Lung (tissue), 12 donors: ENCODE measurements around the gene OR2G2. TPM values are rescaled to one million over a fixed set of nuclear protein-coding genes. Genes with fewer than 3 reads are reported as not detected.

Source experiments
- ATAC-seq: fragments of 200-7000 bp; cut with Tn5 transposase; one replicate; pipeline ENCODE4 v1.9.1; 2020; ENCODE audit warnings: moderate number of reproducible peaks; ENCODE audit not compliant: insufficient read depth, low FRiP score
- DNase-seq, 3 donors: peaks; one replicate each; pipeline ENCODE4 v3.0.0-alpha.2; 2013 to 2017
- H3K27ac ChIP-seq, 2 donors: one replicate each; pipeline ENCODE4 v1.5.1; 2013; ENCODE audit warnings: mild to moderate bottlenecking in 2 of 2, moderate library complexity in 2 of 2, control low read depth in 1 of 2, inconsistent platforms in 1 of 2, low read depth in 1 of 2, low read length in 1 of 2
- H3K27me3 ChIP-seq, 3 donors: one replicate each; pipeline ENCODE4 v1.5.1; 2013; ENCODE audit warnings: low read length in 2 of 3; ENCODE audit not compliant: control insufficient read depth in 3 of 3, insufficient read depth in 3 of 3
- H3K36me3 ChIP-seq, 4 donors: one replicate each; pipeline ENCODE4 v1.5.1; 2013; ENCODE audit warnings: low read length in 4 of 4, mild to moderate bottlenecking in 1 of 4, moderate library complexity in 1 of 4; ENCODE audit not compliant: control insufficient read depth in 4 of 4, insufficient read depth in 4 of 4
- H3K4me1 ChIP-seq, 5 donors: one replicate each; pipeline ENCODE4 v1.5.1; 2013; ENCODE audit warnings: low read length in 5 of 5, mild to moderate bottlenecking in 2 of 5, moderate library complexity in 1 of 5; ENCODE audit not compliant: control insufficient read depth in 5 of 5, insufficient read depth in 5 of 5
- H3K4me3 ChIP-seq: one replicate; pipeline ENCODE4 v1.5.1; 2013; ENCODE audit warnings: mild to moderate bottlenecking, control low read depth, moderate library complexity
- H3K9ac ChIP-seq, 2 donors: one replicate each; pipeline ENCODE4 v1.5.1; 2013; ENCODE audit warnings: low read length in 2 of 2, control low read depth in 1 of 2; ENCODE audit not compliant: insufficient read depth in 1 of 2
- H3K9me3 ChIP-seq, 4 donors: one replicate each; pipeline ENCODE4 v1.5.1; 2013; ENCODE audit warnings: low read length in 3 of 4, mild to moderate bottlenecking in 1 of 4, moderate library complexity in 1 of 4; ENCODE audit not compliant: control insufficient read depth in 4 of 4, insufficient read depth in 3 of 4
- WGBS, 2 donors: extraction: QIAGEN DNeasy Blood & Tissue Kit; methylation state at CpG; one replicate each; pipeline ENCODE4 v1.1.7; 2013; 5-methylcytosine and 5-hydroxymethylcytosine counted together
- polyA plus RNA-seq, 2 donors: library from polyadenylated mRNA; stranded (reverse); fragments of 200-250 nt; gene quantifications; one replicate each; pipeline ENCODE4 v1.2.1, GENCODE V29; 2013
- total RNA-seq, 2 donors: library from RNA; depleted of rRNA in 1 of 2; stranded (reverse); fragments of >200 nt in 1 of 2; gene quantifications; one replicate each; pipeline ENCODE4 v1.2.1, GENCODE V29; 2014 to 2021
- TF ChIP-seq, protein P1 (sequence below): IDR thresholded peaks from 2 replicates; pipeline ENCODE4 v1.5.1; 2012; ENCODE audit warnings: mild to moderate bottlenecking; ENCODE audit errors: control extremely low read depth, extremely low read depth
- donor health status: control.
- donor health status: control.
- donor health status: Bipolar disorder and iron deficiency.
- donor health status: healthy.
- donor health status: DM: yes; HTN: yes; CAD: no.

The OR2G2 gene
- total and polyA plus RNA-seq, 4 donors = not detected

DNA sequence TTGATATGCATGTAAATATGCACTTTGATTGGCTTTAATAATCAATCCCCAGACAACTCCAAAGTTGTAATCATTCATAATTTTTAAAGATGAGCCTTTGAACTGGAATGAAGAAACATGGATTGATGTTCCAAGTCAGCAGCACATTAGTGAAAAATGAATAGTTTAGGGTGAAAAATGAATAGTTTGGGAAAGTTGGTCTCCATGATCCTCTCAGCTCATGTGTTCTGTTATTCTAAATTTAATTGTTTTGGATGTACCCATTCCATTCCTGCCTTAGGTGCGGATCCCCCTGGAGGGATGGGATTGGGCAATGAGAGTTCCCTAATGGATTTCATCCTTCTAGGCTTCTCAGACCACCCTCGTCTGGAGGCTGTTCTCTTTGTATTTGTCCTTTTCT is 17.1 kb downstream of the OR2G2 start, which contains the start of gene OR2G3:
Gene OR2G3 (plus strand): TSS at position 301 of the 400 bp plus-strand sequence. CDS start 0 bp downstream, at position 301.
- no peak within 1 kb of the TSS for H3K27ac ChIP-seq
- H3K27me3 ChIP-seq = no peaks in the 10 kb centered on the region
- no peaks in the 10 kb centered on the region for H3K36me3 ChIP-seq
- no peaks in the 10 kb centered on the region for H3K4me1 ChIP-seq
- WGBS, 2 donors = 78 to 81% methylated on average over 2 of the region's 2 CpGs
- TF ChIP-seq, protein P1, sequence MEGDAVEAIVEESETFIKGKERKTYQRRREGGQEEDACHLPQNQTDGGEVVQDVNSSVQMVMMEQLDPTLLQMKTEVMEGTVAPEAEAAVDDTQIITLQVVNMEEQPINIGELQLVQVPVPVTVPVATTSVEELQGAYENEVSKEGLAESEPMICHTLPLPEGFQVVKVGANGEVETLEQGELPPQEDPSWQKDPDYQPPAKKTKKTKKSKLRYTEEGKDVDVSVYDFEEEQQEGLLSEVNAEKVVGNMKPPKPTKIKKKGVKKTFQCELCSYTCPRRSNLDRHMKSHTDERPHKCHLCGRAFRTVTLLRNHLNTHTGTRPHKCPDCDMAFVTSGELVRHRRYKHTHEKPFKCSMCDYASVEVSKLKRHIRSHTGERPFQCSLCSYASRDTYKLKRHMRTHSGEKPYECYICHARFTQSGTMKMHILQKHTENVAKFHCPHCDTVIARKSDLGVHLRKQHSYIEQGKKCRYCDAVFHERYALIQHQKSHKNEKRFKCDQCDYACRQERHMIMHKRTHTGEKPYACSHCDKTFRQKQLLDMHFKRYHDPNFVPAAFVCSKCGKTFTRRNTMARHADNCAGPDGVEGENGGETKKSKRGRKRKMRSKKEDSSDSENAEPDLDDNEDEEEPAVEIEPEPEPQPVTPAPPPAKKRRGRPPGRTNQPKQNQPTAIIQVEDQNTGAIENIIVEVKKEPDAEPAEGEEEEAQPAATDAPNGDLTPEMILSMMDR = no peak
- peaks cover 0 to 6% (median 0%) of the 10 kb centered on the region in 4 donors for H3K9me3 ChIP-seq
- ATAC-seq = no peak
- DNase-seq = no peak
- H3K9ac ChIP-seq = no peak within 1 kb of the TSS
- no peak within 1 kb of the TSS for H3K4me3 ChIP-seq

DNA sequence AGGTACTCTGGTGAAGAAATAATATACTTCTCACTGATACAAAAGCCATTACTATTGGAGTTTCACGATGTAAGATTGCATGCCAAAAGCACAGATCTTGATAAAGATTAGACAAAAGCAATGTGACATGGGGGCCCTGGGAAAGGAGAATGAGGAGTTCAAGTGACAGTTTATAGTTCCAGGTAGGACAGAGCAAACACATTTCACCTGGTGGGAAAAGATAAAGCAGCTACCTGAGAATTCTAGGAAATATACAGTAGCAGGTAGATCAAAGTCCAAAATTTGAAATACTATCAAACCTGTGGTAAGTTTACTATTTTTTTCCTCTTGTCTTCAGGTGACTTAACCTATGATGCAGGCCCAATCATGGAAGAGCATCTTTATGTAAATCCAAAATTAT is 25.2 kb downstream of the OR2G2 start:
- WGBS, 2 donors = 72 to 74% methylated on average over 1 of the region's 1 CpG
- H3K4me3 ChIP-seq = no peak overlapping the region
- no peaks in the 10 kb centered on the region for H3K4me1 ChIP-seq
- ATAC-seq (no peak), DNase-seq (no peak)
- TF ChIP-seq, protein P1 = no peak
- no peak overlapping the region for H3K9ac ChIP-seq
- peaks cover 0 to 2% (median 0%) of the 10 kb centered on the region in 4 donors for H3K9me3 ChIP-seq
- H3K27me3 ChIP-seq = no peaks in the 10 kb centered on the region
- no peak overlapping the region for H3K27ac ChIP-seq
- H3K36me3 ChIP-seq = no peaks in the 10 kb centered on the region

DNA sequence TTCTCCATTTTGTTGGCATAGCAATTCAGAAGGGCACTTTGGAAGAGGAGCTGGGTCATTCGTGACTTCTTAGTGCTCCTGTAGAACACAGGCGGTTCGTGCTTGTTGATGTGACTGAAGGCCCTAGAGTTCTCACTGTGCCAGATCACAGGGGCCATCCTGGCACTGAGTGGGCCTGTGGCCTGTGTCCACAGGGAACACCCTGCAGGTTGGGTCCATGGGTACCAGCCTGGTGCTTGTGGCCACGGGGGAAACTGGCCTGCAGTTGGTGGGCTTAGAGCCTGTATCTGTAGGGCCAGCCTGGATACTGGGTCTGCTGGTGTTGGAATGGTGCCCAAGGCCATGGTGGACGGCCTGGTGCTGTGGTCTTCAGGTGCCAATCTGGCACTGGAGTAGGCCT is 26.5 kb downstream of the OR2G2 start:
- DNase-seq = no peak

More for the DNA sequence above, 26.5 kb downstream of the OR2G2 start:
- Histone ChIP-seq H3K36me3 (no peaks in the 10 kb centered on the region), H3K4me1 (no peaks in the 10 kb centered on the region), H3K27ac (no peak overlapping the region), H3K9ac (no peak overlapping the region), H3K27me3 (no peaks in the 10 kb centered on the region), H3K9me3 (peaks cover 0 to 2% (median 0%) of the 10 kb centered on the region in 4 donors), H3K4me3 (no peak overlapping the region)
- 83 to 94% methylated on average over 5 of the region's 5 CpGs for WGBS, 2 donors
- TF ChIP-seq, protein P1 = no peak
- no peak for ATAC-seq
